HG03439 (cell line): ENCODE results near the gene ERBB4.

Experiments used
- ATAC-seq: cut with Tn5 transposase; IDR thresholded peaks from one replicate; pipeline ENCODE4 v1.9.1; 2021; ENCODE audit warnings: mild to moderate bottlenecking, moderate library complexity; ENCODE audit not compliant: unreplicated experiment

Gene ERBB4

GRCh38 chr2:211503198-211503597 is 1035.4 kb downstream of the ERBB4 start:
- ATAC-seq, result no peak

GRCh38 chr2:211498551-211499205 is 1039.9 kb downstream of the ERBB4 start:
- no peak for ATAC-seq

GRCh38 chr2:211495339-211495738 is 1043.3 kb downstream of the ERBB4 start:
- no peak for ATAC-seq

GRCh38 chr2:211494536-211494935 is 1044.1 kb downstream of the ERBB4 start:
- no peak for ATAC-seq

- ATAC-seq, result no peak
These were observed 1044.5 kb downstream of the ERBB4 start for GRCh38 chr2:211494085-211494484.

GRCh38 chr2:211487733-211488132 is 1050.9 kb downstream of the ERBB4 start:
- no peak for ATAC-seq

GRCh38 chr2:211479536-211480150 is 1059.0 kb downstream of the ERBB4 start:
- no peak for ATAC-seq

GRCh38 chr2:211477537-211478275 is 1060.9 kb downstream of the ERBB4 start:
- ATAC-seq, result no peak

GRCh38 chr2:211473116-211473515 is 1065.5 kb downstream of the ERBB4 start:
- no peak for ATAC-seq

GRCh38 chr2:211469664-211470059 is 1068.9 kb downstream of the ERBB4 start:
- no peak for ATAC-seq

GRCh38 chr2:211468877-211469663 is 1069.5 kb downstream of the ERBB4 start:
- no peak for ATAC-seq

GRCh38 chr2:211468217-211468616 is 1070.4 kb downstream of the ERBB4 start:
- ATAC-seq, result no peak

GRCh38 chr2:211463397-211463796 is 1075.2 kb downstream of the ERBB4 start:
- no peak for ATAC-seq

GRCh38 chr2:211458974-211459373 is 1079.6 kb downstream of the ERBB4 start:
- no peak for ATAC-seq

- no peak for ATAC-seq
These were observed 1081.3 kb downstream of the ERBB4 start for GRCh38 chr2:211457325-211457724.

- ATAC-seq, result no peak
These were observed 1083.3 kb downstream of the ERBB4 start for GRCh38 chr2:211455216-211455841.

- no peak for ATAC-seq
These were observed 1083.9 kb downstream of the ERBB4 start for GRCh38 chr2:211454679-211455078.

- no peak for ATAC-seq
These were observed 1085.2 kb downstream of the ERBB4 start for GRCh38 chr2:211453311-211453887.

GRCh38 chr2:211451642-211452041 is 1087.0 kb downstream of the ERBB4 start:
- no peak for ATAC-seq

GRCh38 chr2:211449819-211450218 is 1088.8 kb downstream of the ERBB4 start:
- ATAC-seq, result no peak
